Measurements from ENCODE around the gene PPARG.

DNA sequence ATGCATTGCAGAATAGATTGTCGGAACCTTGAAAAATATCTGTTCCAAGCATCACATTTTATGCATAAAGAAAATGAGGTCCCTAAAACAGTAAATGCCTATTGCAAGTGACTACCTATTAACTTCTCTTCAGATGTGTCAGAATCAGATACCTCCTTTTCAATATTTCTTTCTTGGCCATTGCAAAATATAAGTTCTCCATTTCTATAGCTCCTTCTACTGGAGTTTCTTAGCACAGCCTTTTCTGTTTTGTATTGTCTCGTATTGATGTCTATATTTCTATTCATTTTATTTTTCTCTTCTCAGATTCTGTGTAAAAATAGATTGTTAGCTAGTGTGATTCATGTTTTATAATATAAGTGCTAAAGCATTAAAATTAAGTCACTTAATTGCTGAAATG is 63.4 kb downstream of the PPARG start:
- TF ChIP-seq, protein P1, sequence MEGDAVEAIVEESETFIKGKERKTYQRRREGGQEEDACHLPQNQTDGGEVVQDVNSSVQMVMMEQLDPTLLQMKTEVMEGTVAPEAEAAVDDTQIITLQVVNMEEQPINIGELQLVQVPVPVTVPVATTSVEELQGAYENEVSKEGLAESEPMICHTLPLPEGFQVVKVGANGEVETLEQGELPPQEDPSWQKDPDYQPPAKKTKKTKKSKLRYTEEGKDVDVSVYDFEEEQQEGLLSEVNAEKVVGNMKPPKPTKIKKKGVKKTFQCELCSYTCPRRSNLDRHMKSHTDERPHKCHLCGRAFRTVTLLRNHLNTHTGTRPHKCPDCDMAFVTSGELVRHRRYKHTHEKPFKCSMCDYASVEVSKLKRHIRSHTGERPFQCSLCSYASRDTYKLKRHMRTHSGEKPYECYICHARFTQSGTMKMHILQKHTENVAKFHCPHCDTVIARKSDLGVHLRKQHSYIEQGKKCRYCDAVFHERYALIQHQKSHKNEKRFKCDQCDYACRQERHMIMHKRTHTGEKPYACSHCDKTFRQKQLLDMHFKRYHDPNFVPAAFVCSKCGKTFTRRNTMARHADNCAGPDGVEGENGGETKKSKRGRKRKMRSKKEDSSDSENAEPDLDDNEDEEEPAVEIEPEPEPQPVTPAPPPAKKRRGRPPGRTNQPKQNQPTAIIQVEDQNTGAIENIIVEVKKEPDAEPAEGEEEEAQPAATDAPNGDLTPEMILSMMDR (IDR thresholded peaks at IDR 0.05; ENCODE audit: borderline replicate concordance, extremely low read depth, low read length, poor library complexity, severe bottlenecking) = peak; percentile 51
- no peak for TF ChIP-seq EZH2 (IDR thresholded peaks at IDR 0.05; ENCODE audit: borderline replicate concordance, low read depth, low read length, severe bottlenecking)
